HUES6 (cell line): ENCODE data around the gene LRRC72.

Experiments
- H3K27ac ChIP-seq: 2 replicates; pipeline ENCODE4 v1.7.0; 2013; ENCODE audit warnings: low read depth, mild to moderate bottlenecking, low read length, inconsistent platforms
- H3K27me3 ChIP-seq: 2 replicates; pipeline ENCODE4 v1.6.1; 2013; ENCODE audit warnings: low read length; ENCODE audit not compliant: control insufficient read depth, insufficient read depth
- H3K36me3 ChIP-seq: 2 replicates; pipeline ENCODE4 v1.6.1; 2013; ENCODE audit warnings: low read length; ENCODE audit not compliant: control insufficient read depth, insufficient read depth
- H3K4me1 ChIP-seq: 2 replicates; pipeline ENCODE4 v1.6.1; 2013; ENCODE audit warnings: low read length; ENCODE audit not compliant: control insufficient read depth, insufficient read depth
- H3K4me3 ChIP-seq: 2 replicates; pipeline ENCODE4 v1.5.1; 2013; ENCODE audit warnings: low read depth, low read length
- H3K9ac ChIP-seq: one replicate; pipeline ENCODE4 v1.6.1; 2013; ENCODE audit warnings: mild to moderate bottlenecking, low read length
- H3K9me3 ChIP-seq: 2 replicates; pipeline ENCODE4 v1.6.1; 2013; ENCODE audit warnings: low read depth, low read length; ENCODE audit not compliant: control insufficient read depth, insufficient read depth

The LRRC72 gene

DNA sequence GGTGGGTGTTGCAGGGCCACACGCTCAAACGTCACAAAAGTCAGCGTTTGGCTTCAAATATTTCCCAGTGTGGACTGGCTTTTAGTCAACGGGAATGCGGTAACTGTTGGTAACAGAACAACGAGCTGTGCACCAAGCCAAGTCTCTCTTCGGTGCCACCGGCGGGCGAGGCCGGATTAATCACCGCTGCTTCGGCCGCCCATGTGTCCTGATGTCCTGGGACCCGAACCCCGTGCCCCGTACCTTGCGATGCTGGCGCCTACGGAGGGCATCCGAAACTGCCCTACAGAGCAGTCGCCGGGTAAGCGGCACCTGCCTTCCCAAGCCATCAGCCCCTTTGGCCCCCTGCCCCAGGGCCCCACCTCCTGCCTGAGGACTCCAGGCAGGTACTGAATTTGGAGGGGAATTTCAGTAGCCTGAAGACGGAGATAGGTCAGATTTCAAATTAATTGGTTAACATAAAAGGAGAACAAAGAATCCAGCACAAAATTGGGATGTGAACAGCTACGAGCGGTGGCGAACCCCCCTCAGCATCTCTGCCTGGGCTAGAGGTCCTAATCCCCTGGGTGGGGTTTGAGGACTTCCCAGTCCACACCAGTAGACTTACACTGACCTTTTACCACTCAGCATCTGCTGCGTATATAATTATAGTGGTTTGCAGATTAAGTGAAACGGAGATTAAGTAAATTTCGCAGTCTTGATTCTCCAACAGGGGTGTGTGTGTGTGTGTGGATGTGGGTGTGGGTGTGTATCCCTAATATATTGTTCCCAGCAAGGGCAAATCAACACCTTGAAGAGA is at the start of gene LRRC72:
Gene LRRC72 (plus strand): TSS at position 84 of the 799 bp plus-strand sequence. CDS start 128 bp downstream, at position 212.
- Histone ChIP-seq H3K27ac (no peak within 1 kb of the TSS), H3K4me3 (no peak within 1 kb of the TSS), H3K27me3 (no peaks in the 10 kb centered on the region), H3K36me3 (no peaks in the 10 kb centered on the region), H3K4me1 (no peaks in the 10 kb centered on the region), H3K9me3 (no peaks in the 10 kb centered on the region), H3K9ac (no peak within 1 kb of the TSS)

DNA sequence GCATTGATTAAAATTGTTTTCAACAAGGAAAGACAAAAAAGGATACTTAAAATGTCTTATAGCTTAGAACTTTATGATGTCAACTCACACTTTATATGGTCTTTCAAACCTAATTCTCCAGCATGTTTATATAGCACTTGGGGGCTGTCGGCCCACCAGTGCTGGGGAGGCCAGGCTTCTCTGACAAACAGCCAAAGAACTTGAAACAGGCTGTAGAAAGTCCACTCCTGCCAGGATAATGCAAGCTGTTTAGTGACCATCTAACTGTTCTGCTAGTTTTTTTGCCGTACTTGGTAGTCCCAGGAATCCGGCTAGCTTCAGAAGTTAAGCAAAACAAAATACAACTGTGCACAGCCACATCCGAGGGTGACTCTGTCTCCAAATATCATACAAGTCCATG is 47.5 kb upstream of the LRRC72 start:
- no peak overlapping the region for H3K9ac ChIP-seq
- H3K4me1 ChIP-seq = no peaks in the 10 kb centered on the region
- no peaks in the 10 kb centered on the region for H3K36me3 ChIP-seq
- H3K4me3 ChIP-seq = no peak overlapping the region
- H3K9me3 ChIP-seq = no peaks in the 10 kb centered on the region
- no peaks in the 10 kb centered on the region for H3K27me3 ChIP-seq
- H3K27ac ChIP-seq = no peak overlapping the region

DNA sequence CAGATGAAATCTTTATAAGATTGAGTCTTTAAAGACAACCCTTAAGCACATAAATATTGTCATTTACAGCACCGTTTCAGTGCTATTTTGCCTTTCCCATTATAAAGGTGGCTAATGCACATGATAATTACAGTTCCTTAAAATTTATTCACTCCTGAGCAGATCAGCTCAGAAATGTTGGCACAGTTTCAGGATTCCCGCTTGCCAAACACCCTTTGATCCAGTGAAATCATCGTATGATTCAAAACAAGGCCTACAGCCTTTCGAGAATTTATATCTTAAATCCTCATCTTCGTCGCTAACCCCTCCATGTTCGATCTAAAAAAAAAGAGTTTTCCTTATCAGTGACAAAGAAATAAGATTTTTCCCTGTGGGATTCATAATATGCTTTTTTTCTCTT is 47.0 kb upstream of the LRRC72 start:
- Histone ChIP-seq H3K4me1 (peaks cover 3% of the 10 kb centered on the region), H3K27me3 (no peaks in the 10 kb centered on the region), H3K4me3 (no peak overlapping the region), H3K36me3 (no peaks in the 10 kb centered on the region), H3K9me3 (no peaks in the 10 kb centered on the region), H3K27ac (no peak overlapping the region), H3K9ac (no peak overlapping the region)

DNA sequence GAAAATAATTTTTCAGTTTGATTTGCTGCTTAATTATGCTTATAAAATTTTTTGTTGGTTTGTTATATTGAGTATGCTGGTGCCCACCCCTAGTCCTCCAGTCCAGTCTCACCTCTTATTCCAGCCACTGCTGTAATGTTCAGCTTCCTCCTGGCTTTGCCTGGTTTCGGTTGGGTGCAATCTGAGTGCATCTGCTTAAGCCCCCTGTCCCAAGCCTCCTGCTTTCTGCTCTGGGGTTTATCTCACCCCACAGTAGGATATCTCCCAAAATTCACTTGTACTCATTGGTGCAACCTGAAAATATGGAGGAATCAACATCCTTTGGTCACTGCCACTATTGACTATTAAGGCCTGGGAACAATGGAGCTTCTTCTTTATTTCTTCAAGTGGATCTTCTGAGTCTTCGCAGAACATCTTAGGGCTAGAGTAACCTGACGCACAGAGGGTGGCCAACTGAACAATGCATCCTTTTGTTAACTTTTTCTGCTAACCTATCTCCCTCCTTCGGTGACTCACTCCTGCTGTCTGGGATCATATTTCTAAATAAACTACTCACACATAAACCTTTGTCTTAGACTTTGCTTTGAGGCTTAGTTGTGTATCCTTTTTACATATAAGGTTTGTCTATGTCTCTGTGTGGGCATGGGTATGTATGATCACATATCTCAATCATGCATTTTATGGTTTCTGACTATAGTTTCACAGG is 42.0 kb upstream of the LRRC72 start:
- H3K27ac ChIP-seq = no peak overlapping the region
- no peak overlapping the region for H3K9ac ChIP-seq
- no peaks in the 10 kb centered on the region for H3K36me3 ChIP-seq
- peaks cover 11% of the 10 kb centered on the region for H3K4me1 ChIP-seq
- H3K9me3 ChIP-seq = no peaks in the 10 kb centered on the region
- H3K27me3 ChIP-seq = no peaks in the 10 kb centered on the region
- no peak overlapping the region for H3K4me3 ChIP-seq

DNA sequence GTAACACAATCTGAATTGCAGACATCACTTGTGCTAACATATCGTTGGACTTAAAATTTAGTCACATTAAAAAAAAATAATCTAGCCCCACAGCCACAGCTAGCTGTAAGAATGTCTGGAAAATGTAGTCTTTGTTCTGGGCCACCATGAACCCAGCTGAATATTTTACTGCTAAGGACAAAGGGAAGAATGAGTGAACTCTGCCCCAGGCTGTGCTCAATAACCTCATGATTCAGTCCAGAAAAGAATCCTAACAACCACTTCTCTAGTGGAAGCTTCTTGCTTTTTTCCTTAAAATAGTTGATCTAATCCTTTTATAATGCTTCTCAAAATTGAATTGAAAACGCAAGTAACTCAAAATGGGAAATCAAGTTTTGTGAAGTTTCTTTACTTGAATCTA is 35.5 kb upstream of the LRRC72 start:
- no peaks in the 10 kb centered on the region for H3K27me3 ChIP-seq
- H3K27ac ChIP-seq = no peak overlapping the region
- H3K9me3 ChIP-seq = no peaks in the 10 kb centered on the region
- H3K9ac ChIP-seq = no peak overlapping the region
- no peaks in the 10 kb centered on the region for H3K4me1 ChIP-seq
- H3K4me3 ChIP-seq = no peak overlapping the region
- no peaks in the 10 kb centered on the region for H3K36me3 ChIP-seq

DNA sequence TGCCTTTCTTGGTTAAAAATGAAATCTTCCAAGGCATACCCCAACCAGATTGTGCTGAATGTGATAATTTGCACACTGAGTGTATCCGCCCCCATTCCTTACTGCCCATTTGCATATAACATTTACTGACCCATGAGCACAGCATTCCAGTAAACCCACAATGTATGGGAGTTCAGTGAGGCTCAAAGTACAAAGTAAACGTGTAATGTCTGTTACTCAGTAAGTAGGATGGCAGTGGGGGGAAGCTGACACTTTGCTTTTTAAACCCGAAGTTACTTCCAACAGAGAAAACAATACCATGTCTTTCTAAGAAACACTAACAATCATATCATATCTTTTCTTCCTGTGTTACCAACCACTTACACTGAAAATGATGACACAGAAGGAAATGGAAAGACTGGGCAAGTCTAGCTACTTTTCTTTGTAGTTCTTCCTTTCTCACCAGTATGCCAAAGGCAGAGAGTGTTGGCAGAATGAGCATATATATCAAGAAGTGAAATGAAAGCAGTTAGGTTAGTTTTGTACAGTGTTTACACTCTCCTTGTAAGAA is 34.0 kb upstream of the LRRC72 start:
- Histone ChIP-seq H3K4me3 (no peak overlapping the region), H3K9me3 (no peaks in the 10 kb centered on the region), H3K4me1 (no peaks in the 10 kb centered on the region), H3K36me3 (no peaks in the 10 kb centered on the region), H3K27ac (no peak overlapping the region), H3K27me3 (no peaks in the 10 kb centered on the region), H3K9ac (no peak overlapping the region)

DNA sequence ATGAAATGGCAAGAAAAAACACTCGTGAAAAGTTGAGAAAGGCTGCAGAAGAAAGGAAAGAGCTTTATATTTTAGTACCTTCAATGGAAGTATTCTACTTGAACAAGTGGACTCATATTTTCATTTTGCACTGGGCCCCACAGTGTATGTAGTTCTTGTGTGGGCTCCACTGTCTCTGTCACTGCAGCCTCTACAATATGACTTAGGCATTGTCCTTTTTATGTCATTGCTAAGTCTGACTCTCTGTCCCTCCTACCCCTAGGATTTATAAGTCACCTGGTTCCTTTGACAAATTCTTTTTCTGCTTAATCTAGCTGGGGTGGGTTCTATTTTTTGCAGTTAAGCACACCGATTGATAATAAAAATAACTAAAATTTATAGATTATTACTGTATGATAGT is 33.4 kb upstream of the LRRC72 start:
- Histone ChIP-seq H3K27ac (no peak overlapping the region), H3K9ac (no peak overlapping the region), H3K4me1 (no peaks in the 10 kb centered on the region), H3K36me3 (no peaks in the 10 kb centered on the region), H3K9me3 (no peaks in the 10 kb centered on the region), H3K4me3 (no peak overlapping the region), H3K27me3 (no peaks in the 10 kb centered on the region)

DNA sequence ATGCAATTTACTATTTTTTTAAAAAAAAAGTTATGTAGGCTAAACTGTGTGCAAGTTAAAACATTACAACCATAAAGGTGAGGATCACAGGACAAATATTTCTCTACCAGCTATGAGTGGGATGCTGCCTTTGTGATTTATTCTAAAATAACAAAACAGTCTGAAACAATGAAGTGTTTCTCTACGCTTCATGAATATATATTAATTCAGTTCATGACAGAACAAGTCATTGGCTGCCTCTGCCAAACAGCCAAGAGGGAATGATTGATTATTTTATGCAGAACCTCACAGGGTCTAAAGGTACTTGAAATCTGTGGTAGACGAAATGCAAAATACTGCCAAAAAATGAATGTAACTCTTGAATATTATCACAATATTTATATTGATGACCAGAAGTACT is 32.1 kb upstream of the LRRC72 start:
- no peaks in the 10 kb centered on the region for H3K4me1 ChIP-seq
- no peak overlapping the region for H3K9ac ChIP-seq
- no peak overlapping the region for H3K27ac ChIP-seq
- no peaks in the 10 kb centered on the region for H3K9me3 ChIP-seq
- H3K36me3 ChIP-seq = no peaks in the 10 kb centered on the region
- H3K4me3 ChIP-seq = no peak overlapping the region
- no peaks in the 10 kb centered on the region for H3K27me3 ChIP-seq

DNA sequence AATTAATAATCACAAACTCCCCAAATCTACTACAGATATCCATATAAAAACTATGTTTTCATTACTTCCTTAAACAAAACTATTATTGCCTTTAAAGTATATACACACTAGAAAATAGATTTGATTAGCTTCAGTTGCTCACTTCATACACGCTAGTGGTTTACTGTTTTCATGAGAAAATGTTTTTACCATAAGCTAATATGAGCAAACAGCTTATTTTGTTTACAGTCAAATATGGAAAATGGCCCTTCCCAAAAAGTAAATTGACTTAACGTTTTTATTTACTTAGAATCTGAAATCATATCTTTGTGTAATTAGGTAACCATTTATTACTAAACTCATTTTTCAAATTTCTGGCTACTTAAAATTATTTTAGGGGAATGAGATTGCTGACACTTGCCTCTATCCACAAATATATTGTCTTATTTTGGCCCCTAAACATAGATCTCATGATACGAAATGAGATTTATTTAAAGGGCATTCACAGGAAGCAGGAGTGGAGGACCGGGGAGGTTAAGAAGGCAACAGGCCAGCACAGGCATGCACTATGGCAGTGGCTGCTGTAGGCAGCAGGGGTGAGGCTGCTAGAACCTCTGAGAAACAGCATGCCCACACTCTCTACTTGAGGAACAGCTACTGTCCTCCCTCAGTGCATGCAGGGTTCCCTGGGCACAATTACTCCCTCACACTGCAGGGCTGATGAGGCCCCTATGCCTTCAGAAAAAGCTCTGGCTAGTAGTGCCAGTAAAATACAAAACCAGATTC is 31.5 kb upstream of the LRRC72 start:
- Histone ChIP-seq H3K9me3 (no peaks in the 10 kb centered on the region), H3K36me3 (no peaks in the 10 kb centered on the region), H3K4me1 (no peaks in the 10 kb centered on the region), H3K4me3 (no peak overlapping the region), H3K27ac (no peak overlapping the region), H3K9ac (no peak overlapping the region), H3K27me3 (no peaks in the 10 kb centered on the region)

DNA sequence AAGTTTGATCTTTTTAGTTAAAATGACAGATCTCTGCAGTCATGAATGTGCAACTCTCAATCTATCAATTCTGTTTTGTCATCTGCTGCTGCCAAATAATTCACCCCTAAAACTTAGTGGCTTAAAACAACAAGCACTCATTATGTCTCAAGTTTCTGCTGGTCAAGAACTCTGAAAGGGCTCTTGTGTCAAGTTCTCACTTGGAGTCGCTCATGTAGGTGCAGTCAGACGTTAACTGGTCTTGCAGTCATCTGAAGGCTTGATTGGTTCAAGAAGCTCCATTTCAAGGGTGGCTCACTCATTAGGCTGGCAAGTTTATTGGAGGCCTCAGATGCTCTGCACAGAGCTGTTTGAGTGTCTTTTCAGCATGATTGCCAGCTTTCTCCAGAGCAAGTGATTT is 28.5 kb upstream of the LRRC72 start:
- Histone ChIP-seq H3K9ac (no peak overlapping the region), H3K9me3 (no peaks in the 10 kb centered on the region; the same call in 1 of the 2 replicates), H3K4me1 (no peaks in the 10 kb centered on the region), H3K27ac (no peak overlapping the region), H3K36me3 (no peaks in the 10 kb centered on the region), H3K4me3 (no peak overlapping the region), H3K27me3 (no peaks in the 10 kb centered on the region)
